Prostate gland (tissue), 2 donors: ENCODE data around the gene LSS.

Source experiments
- CTCF ChIP-seq, 4 experiments: fragments of 200-600 bp in 2 of 4; fragments of 450-650 bp in 2 of 4; sonication (generic) in 2 of 4; IDR thresholded peaks; 1 replicate in 3 of 4; 2 replicates in 1 of 4; pipeline ENCODE4 v1.5.1; 2016 to 2019; ENCODE audit warnings: antibody characterized with exemption in 4 of 4, mild to moderate bottlenecking in 2 of 4, moderate library complexity in 2 of 4
- POLR2AphosphoS5 ChIP-seq: sonication (generic); formaldehyde crosslinking; IDR thresholded peaks from one replicate; pipeline ENCODE4 v1.6.1; 2017; ENCODE audit warnings: antibody characterized with exemption

GRCh38 chr21:46145840-46146691 is 82.5 kb downstream of the LSS start:
- no peak for TF ChIP-seq CTCF (IDR thresholded peaks at IDR 0.05)
- TF ChIP-seq POLR2AphosphoS5 = no peak
